ENCODE results near the gene KIF25. TPM values are rescaled to one million over a fixed set of nuclear protein-coding genes. Genes with fewer than 3 reads are reported as not detected.
A peak's percentile ranks its signal among the peaks of the same experiment; 100 is the strongest.

The KIF25 gene
- total RNA-seq, 4 donors from 2014 or later: 0.17 TPM; not detected in 3

GRCh38 chr6:168025831-168026710, 28.6 kb downstream of the KIF25 start:
- TF ChIP-seq POLR2A (IDR thresholded peaks at IDR 0.05; ENCODE audit: low read depth) (no peak), POLR2AphosphoS5 (IDR thresholded peaks at IDR 0.05) (no peak), CTCF (IDR thresholded peaks at IDR 0.05) (no peak), EP300 (IDR thresholded peaks at IDR 0.05) (no peak)
- peak; percentile 47 for DNase-seq (ENCODE audit: extremely low spot score)
- Histone ChIP-seq H3K4me3 (no peak overlapping the region), H3K27ac (replicated peaks in 1 of 4) (no peak overlapping the region), H3K4me1 (peaks cover 0 to 7% (median 0%) of the 10 kb centered on the region in 4 donors), H3K36me3 (no peaks in the 10 kb centered on the region), H3K27me3 (peaks cover 0 to 22% (median 0%) of the 10 kb centered on the region in 4 donors), H3K9me3 (no peaks in the 10 kb centered on the region)
- intact Hi-C loops (cut with DNase I): no loop called here
- 82% methylated on average over 20 of the region's 20 CpGs for WGBS

DNA sequence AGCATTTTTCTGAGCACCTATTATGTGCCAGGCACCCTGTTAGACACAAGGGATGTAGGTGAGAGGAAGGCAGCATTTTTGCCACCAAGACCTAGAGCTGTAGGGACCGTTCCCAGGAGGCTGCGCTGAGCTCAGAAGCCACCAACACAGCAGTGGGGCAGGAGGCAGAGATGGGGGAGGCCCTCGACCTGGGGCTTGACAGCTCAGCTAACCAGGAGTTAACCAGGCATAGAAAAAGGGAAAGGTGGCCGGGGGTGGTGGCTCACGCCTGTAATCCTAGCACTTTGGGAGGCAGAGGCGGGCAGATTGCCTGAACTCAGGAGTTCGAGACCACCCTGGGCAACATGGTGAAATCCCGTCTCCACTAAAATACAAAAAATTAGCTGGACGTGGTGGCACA, 29.5 kb downstream of the KIF25 start:
- 96% methylated on average over 9 of the region's 9 CpGs for WGBS
- intact Hi-C loops (cut with DNase I): no loop called here
- DNase-seq (ENCODE audit: extremely low spot score): peak; percentile 50
- H3K27ac ChIP-seq (replicated peaks in 1 of 4): no peak overlapping the region
- H3K4me1 ChIP-seq: peaks cover 0 to 7% (median 3%) of the 10 kb centered on the region in 4 donors
- TF ChIP-seq CTCF (IDR thresholded peaks at IDR 0.05) (no peak), EP300 (IDR thresholded peaks at IDR 0.05) (no peak), POLR2AphosphoS5 (IDR thresholded peaks at IDR 0.05) (no peak), POLR2A (IDR thresholded peaks at IDR 0.05; ENCODE audit: low read depth) (no peak)
- no peak overlapping the region for H3K4me3 ChIP-seq
- no peaks in the 10 kb centered on the region for H3K9me3 ChIP-seq
- H3K36me3 ChIP-seq: no peaks in the 10 kb centered on the region
- H3K27me3 ChIP-seq: peaks cover 0 to 22% (median 0%) of the 10 kb centered on the region in 4 donors

DNA sequence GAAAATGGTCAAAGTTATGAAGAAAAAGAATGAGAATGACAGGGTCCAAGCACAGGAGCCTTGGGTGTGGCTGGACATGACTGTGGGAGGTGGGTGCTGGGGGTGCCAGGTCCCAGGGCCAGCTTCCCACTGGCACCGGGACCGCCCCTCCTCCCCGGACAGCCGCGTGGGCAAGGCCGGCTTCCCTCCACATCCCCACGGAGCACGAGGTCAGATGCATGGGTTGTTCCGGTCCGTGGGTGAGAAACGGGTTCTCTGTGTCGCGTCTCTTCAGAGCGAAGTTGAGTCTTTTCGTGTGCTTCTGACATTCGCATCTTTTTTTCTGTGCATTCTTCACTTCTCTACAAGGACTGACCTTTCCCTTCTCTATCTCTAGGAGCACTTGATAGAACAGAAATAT, 30.1 kb downstream of the KIF25 start:
- Histone ChIP-seq H3K27me3 (peaks cover 0 to 22% (median 0%) of the 10 kb centered on the region in 4 donors), H3K4me3 (no peak overlapping the region), H3K36me3 (no peaks in the 10 kb centered on the region), H3K27ac (replicated peaks in 1 of 4) (no peak overlapping the region), H3K9me3 (no peaks in the 10 kb centered on the region), H3K4me1 (peaks cover 0 to 9% (median 3%) of the 10 kb centered on the region in 4 donors)
- peak; percentile 57 for DNase-seq (ENCODE audit: extremely low spot score)
- TF ChIP-seq EP300 (IDR thresholded peaks at IDR 0.05) (no peak), POLR2AphosphoS5 (IDR thresholded peaks at IDR 0.05) (no peak), POLR2A (IDR thresholded peaks at IDR 0.05; ENCODE audit: low read depth) (no peak), CTCF (IDR thresholded peaks at IDR 0.05) (no peak)
- intact Hi-C loops (cut with DNase I): no loop called here
- 96% methylated on average over 16 of the region's 16 CpGs for WGBS

DNA sequence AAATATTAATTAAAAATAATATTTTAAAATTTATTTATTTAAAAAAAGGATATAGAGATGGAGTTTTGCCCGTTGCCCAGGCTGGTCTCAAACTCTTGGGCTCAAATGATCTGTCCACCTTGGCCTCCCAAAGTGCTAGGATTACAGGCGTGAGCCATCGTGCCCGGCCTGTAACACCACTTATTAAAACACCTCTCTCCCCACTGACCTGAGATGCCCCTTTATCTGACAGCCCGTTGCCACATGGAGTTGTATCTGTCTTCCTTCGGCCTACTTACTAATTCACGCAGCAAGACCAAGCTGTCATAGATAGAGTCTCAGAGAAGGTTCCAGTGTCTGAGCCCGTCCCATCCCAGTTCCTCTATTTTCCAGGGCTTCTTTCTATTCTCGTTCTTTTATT, 30.7 kb downstream of the KIF25 start:
- no peaks in the 10 kb centered on the region for H3K9me3 ChIP-seq
- TF ChIP-seq POLR2AphosphoS5 (IDR thresholded peaks at IDR 0.05) (no peak), CTCF (IDR thresholded peaks at IDR 0.05) (no peak), POLR2A (IDR thresholded peaks at IDR 0.05; ENCODE audit: low read depth) (no peak), EP300 (IDR thresholded peaks at IDR 0.05) (no peak)
- peak; percentile 75 for DNase-seq (ENCODE audit: extremely low spot score)
- intact Hi-C loops (cut with DNase I): no loop called here
- no peak overlapping the region for H3K27ac ChIP-seq (replicated peaks in 1 of 4)
- H3K27me3 ChIP-seq: peaks cover 0 to 22% (median 0%) of the 10 kb centered on the region in 4 donors
- no peaks in the 10 kb centered on the region for H3K36me3 ChIP-seq
- WGBS: 92% methylated on average over 9 of the region's 9 CpGs
- H3K4me1 ChIP-seq: peaks cover 0 to 15% (median 5%) of the 10 kb centered on the region in 4 donors
- H3K4me3 ChIP-seq: no peak overlapping the region
